ENCODE results near the gene GPR146. TPM values are rescaled to one million over a fixed set of nuclear protein-coding genes. Genes with fewer than 3 reads are reported as not detected.
A peak's percentile ranks its signal among the peaks of the same experiment; 100 is the strongest.

Gene GPR146
- total RNA-seq, 3 donors from 2014 or later, result 24.1 to 56.8 (median 43.6) TPM

DNA sequence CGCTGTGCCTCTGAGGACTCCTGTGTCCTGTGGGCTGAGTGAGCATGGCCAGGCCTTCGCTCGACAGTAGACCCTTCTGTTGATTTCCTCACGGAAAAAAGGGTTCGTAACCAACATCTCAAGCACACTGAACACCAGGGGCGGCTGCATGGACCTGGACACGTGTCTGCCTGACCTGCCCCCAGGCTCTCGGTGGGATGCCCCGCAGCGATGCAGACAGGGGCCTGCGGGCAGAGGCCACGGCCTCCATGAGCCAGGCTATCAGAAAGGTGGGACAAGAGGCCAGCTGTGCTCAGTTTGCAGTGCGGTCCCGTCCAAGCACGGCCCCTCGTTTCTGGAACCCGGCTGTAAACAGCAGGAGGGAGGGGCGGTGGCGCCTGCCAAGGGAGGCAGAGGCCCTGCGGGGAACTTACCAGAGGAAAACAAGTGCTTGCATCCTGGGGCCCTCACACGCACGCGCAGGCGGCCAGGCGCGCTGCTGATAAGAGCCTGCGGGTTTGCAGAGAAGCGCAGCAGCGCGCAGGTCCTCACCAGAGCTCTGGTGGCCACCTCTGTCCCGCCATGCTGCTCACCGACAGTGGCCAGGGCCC, 10.6 kb downstream of the GPR146 start:
- no peak for TF ChIP-seq POLR2AphosphoS5 (IDR thresholded peaks at IDR 0.05)
- TF ChIP-seq, protein P1, sequence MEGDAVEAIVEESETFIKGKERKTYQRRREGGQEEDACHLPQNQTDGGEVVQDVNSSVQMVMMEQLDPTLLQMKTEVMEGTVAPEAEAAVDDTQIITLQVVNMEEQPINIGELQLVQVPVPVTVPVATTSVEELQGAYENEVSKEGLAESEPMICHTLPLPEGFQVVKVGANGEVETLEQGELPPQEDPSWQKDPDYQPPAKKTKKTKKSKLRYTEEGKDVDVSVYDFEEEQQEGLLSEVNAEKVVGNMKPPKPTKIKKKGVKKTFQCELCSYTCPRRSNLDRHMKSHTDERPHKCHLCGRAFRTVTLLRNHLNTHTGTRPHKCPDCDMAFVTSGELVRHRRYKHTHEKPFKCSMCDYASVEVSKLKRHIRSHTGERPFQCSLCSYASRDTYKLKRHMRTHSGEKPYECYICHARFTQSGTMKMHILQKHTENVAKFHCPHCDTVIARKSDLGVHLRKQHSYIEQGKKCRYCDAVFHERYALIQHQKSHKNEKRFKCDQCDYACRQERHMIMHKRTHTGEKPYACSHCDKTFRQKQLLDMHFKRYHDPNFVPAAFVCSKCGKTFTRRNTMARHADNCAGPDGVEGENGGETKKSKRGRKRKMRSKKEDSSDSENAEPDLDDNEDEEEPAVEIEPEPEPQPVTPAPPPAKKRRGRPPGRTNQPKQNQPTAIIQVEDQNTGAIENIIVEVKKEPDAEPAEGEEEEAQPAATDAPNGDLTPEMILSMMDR (IDR thresholded peaks at IDR 0.05), result no peak
- TF ChIP-seq POLR2A (IDR thresholded peaks at IDR 0.05), result no peak
- intact Hi-C loops (cut with DNase I; ENCODE audit: low total_unique reads), result no loop called here
- H3K27me3 ChIP-seq, result no peaks in the 10 kb centered on the region
- peak overlapping the region; percentile 5 to 90 for H3K27ac ChIP-seq
- no peaks in the 10 kb centered on the region for H3K9me3 ChIP-seq
- H3K4me3 ChIP-seq, result peak overlapping the region; percentile 37 to 55 (median 37)
- no peaks in the 10 kb centered on the region for H3K36me3 ChIP-seq
- peaks cover 14 to 19% of the 10 kb centered on the region in 2 donors for H3K4me1 ChIP-seq
- DNase-seq (ENCODE audit: low spot score in 2 of 2), result no peak

DNA sequence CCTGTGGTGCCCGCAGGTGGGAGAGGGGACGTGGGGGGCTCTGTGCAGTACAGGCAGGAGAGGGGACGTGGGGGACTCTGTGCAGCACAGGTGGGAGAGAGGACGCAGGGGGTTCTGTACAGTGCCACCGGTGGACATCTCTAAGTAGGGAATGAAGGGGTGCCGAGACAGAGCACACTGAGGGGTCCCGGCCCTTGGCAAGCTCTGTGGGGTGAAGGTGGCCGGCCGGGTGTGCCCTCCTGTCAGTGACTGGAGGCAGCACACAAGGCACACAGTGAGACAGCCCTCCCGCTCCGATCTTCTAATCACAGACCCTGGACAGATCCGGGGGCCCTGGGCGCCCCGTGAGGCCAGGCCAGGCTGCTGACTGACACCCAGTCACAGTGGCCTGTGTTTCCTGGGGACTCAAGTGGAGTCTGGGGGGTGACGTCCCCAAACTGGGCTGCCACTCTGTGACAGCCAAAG, 11.2 kb downstream of the GPR146 start:
- H3K4me3 ChIP-seq, result peak overlapping the region; percentile 37 to 55 (median 37)
- intact Hi-C loops (cut with DNase I; ENCODE audit: low total_unique reads), result no loop called here
- H3K9me3 ChIP-seq, result no peaks in the 10 kb centered on the region
- H3K36me3 ChIP-seq, result no peaks in the 10 kb centered on the region
- TF ChIP-seq POLR2A (IDR thresholded peaks at IDR 0.05) (no peak), POLR2AphosphoS5 (IDR thresholded peaks at IDR 0.05) (no peak)
- TF ChIP-seq, protein P1 (IDR thresholded peaks at IDR 0.05), result no peak
- no peak for DNase-seq (ENCODE audit: low spot score in 2 of 2)
- H3K27me3 ChIP-seq, result no peaks in the 10 kb centered on the region
- peak overlapping the region; percentile 5 to 90 for H3K27ac ChIP-seq
- peaks cover 14 to 19% of the 10 kb centered on the region in 2 donors for H3K4me1 ChIP-seq

DNA sequence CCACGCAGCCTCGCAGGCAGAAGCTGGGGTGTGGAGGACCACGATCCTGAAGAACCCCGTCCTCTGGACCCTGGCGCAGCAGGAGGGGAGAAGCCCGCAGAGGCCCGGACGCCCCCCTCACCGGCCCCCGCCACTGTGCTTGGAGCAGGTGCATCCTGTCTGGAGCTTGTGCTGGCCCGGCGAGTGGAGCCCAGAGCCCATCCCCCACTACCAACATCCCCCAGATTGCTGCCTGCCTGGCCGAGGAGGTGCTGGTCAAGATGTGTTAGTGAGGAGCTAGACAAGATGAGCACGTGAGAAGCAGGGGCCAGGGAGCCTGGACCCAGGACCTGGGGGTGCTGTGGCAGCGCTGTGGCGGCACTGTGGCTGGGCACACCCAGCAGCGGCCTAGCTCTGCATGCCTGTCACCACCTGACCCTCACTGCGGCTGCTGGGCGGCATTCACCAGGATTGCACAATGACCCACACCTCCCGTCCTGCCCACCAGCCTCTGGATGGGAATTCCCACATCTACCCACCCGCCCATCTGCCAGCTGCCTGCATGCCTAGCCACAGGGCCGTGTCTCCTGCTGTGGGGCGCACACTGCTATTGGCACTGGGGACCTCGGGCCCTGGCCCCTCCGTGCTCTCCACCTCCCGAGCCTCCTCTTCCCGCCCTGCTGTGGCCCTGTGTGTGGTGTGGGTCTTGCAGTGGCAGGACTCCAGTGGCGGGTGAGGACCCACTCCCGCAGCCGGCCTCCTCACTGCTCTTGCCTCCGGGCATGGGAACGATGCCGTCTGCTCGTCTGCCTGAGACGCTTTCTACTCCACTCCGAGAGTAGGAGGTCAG, 11.8 kb downstream of the GPR146 start:
- intact Hi-C loops (cut with DNase I; ENCODE audit: low total_unique reads), result no loop called here
- Histone ChIP-seq H3K9me3 (no peaks in the 10 kb centered on the region), H3K36me3 (no peaks in the 10 kb centered on the region), H3K4me1 (peaks cover 14 to 15% of the 10 kb centered on the region in 2 donors), H3K27me3 (no peaks in the 10 kb centered on the region), H3K27ac (peak overlapping the region in 1 of 2 donors; percentile 90), H3K4me3 (peak overlapping the region; percentile 37 to 55 (median 37))
- peak in 1 of 2 donors; percentile 56 for DNase-seq (ENCODE audit: low spot score in 2 of 2)
- TF ChIP-seq, protein P1 (IDR thresholded peaks at IDR 0.05), result no peak
- TF ChIP-seq POLR2AphosphoS5 (IDR thresholded peaks at IDR 0.05), result no peak
- no peak for TF ChIP-seq POLR2A (IDR thresholded peaks at IDR 0.05)

DNA sequence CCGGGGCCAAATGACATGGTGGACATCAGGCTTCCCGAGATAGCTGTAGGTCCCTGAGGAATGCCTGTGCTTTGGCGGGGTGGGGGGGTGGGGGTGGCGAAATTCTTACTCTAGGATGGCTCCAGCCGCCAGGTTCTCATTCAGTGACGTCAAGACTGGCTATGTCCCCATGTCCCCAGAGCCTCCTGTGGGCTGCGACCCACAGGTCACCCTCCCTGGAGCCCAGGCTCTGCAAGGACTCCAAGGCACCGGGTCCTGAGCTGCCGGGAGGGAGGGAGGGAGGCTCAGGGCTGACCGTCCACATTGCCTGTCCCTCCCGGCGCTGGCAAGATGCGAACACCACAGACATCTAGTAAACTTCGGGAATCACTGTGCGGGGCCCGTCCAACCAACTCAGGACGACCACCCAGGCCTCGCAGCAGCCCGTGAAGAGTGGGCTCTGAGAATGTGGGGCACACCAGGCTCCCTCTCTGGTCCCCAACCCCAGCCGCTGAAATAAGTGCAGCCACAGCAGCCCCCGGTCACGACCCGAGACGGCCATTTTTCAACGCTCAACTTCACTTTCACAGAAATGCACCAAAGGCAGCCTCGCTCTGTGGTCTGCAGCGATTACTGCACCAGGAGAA, 12.6 kb downstream of the GPR146 start:
- Histone ChIP-seq H3K9me3 (no peaks in the 10 kb centered on the region), H3K27ac (peak overlapping the region in 1 of 2 donors; percentile 90), H3K27me3 (no peaks in the 10 kb centered on the region), H3K36me3 (no peaks in the 10 kb centered on the region), H3K4me3 (peak overlapping the region; percentile 37 to 55 (median 37)), H3K4me1 (peaks cover 8 to 9% of the 10 kb centered on the region in 2 donors)
- TF ChIP-seq, protein P1 (IDR thresholded peaks at IDR 0.05), result no peak
- no peak for TF ChIP-seq POLR2AphosphoS5 (IDR thresholded peaks at IDR 0.05)
- no peak for TF ChIP-seq POLR2A (IDR thresholded peaks at IDR 0.05)
- intact Hi-C loops (cut with DNase I; ENCODE audit: low total_unique reads), result no loop called here
- no peak for DNase-seq (ENCODE audit: low spot score in 2 of 2)
